ENCODE results near the gene ROBO3.
A peak's percentile ranks its signal among the peaks of the same experiment; 100 is the strongest.

ROBO3 gene

GRCh38 chr11:124876818-124877630, 11.8 kb downstream of the ROBO3 start:
- Histone ChIP-seq H3K4me3 (ENCODE audit: low read length) (peak overlapping the region; percentile 81), H3K27me3 (ENCODE audit: control insufficient read depth, insufficient read depth, low read length) (peaks cover 23% of the 10 kb centered on the region), H3K36me3 (ENCODE audit: insufficient read depth, low read length) (no peaks in the 10 kb centered on the region), H3K9ac (ENCODE audit: low read depth, low read length) (peak overlapping the region; percentile 93), H3K4me1 (ENCODE audit: control insufficient read depth, insufficient read depth, low read length) (peaks cover 13% of the 10 kb centered on the region), H3K9me3 (replicated peaks; ENCODE audit: low read length) (no peaks in the 10 kb centered on the region), H3K4me2 (ENCODE audit: low read length) (peak overlapping the region; percentile 95)

GRCh38 chr11:124877631-124877909, 12.3 kb downstream of the ROBO3 start:
- Histone ChIP-seq H3K9me3 (replicated peaks; ENCODE audit: low read length) (no peaks in the 10 kb centered on the region), H3K36me3 (ENCODE audit: insufficient read depth, low read length) (no peaks in the 10 kb centered on the region), H3K4me1 (ENCODE audit: control insufficient read depth, insufficient read depth, low read length) (peaks cover 13% of the 10 kb centered on the region), H3K27me3 (ENCODE audit: control insufficient read depth, insufficient read depth, low read length) (peaks cover 17% of the 10 kb centered on the region), H3K4me2 (ENCODE audit: low read length) (peak overlapping the region; percentile 95), H3K9ac (ENCODE audit: low read depth, low read length) (no peak overlapping the region), H3K4me3 (ENCODE audit: low read length) (peak overlapping the region; percentile 81)

- Histone ChIP-seq H3K4me3 (ENCODE audit: low read length) (no peak overlapping the region), H3K4me1 (ENCODE audit: control insufficient read depth, insufficient read depth, low read length) (peaks cover 13% of the 10 kb centered on the region), H3K9ac (ENCODE audit: low read depth, low read length) (no peak overlapping the region), H3K27me3 (ENCODE audit: control insufficient read depth, insufficient read depth, low read length) (peaks cover 12% of the 10 kb centered on the region), H3K36me3 (ENCODE audit: insufficient read depth, low read length) (no peaks in the 10 kb centered on the region), H3K4me2 (ENCODE audit: low read length) (peak overlapping the region; percentile 95), H3K9me3 (replicated peaks; ENCODE audit: low read length) (no peaks in the 10 kb centered on the region)
Measured at GRCh38 chr11:124877910-124878758, 12.9 kb downstream of the ROBO3 start.

- Histone ChIP-seq H3K4me1 (ENCODE audit: control insufficient read depth, insufficient read depth, low read length) (peaks cover 13% of the 10 kb centered on the region), H3K4me3 (ENCODE audit: low read length) (no peak overlapping the region), H3K9ac (ENCODE audit: low read depth, low read length) (no peak overlapping the region), H3K4me2 (ENCODE audit: low read length) (no peak overlapping the region), H3K27me3 (ENCODE audit: control insufficient read depth, insufficient read depth, low read length) (peaks cover 5% of the 10 kb centered on the region), H3K9me3 (replicated peaks; ENCODE audit: low read length) (no peaks in the 10 kb centered on the region), H3K36me3 (ENCODE audit: insufficient read depth, low read length) (peaks cover 3% of the 10 kb centered on the region)
Measured at GRCh38 chr11:124878759-124879492, 13.7 kb downstream of the ROBO3 start.

- Histone ChIP-seq H3K9me3 (replicated peaks; ENCODE audit: low read length) (no peaks in the 10 kb centered on the region), H3K36me3 (ENCODE audit: insufficient read depth, low read length) (peaks cover 5% of the 10 kb centered on the region), H3K4me3 (ENCODE audit: low read length) (no peak overlapping the region), H3K4me2 (ENCODE audit: low read length) (no peak overlapping the region), H3K4me1 (ENCODE audit: control insufficient read depth, insufficient read depth, low read length) (peaks cover 13% of the 10 kb centered on the region), H3K27me3 (ENCODE audit: control insufficient read depth, insufficient read depth, low read length) (no peaks in the 10 kb centered on the region), H3K9ac (ENCODE audit: low read depth, low read length) (no peak overlapping the region)
Measured at GRCh38 chr11:124879493-124880289, 14.5 kb downstream of the ROBO3 start.

GRCh38 chr11:124880290-124880611, 15.0 kb downstream of the ROBO3 start:
- Histone ChIP-seq H3K27me3 (ENCODE audit: control insufficient read depth, insufficient read depth, low read length) (no peaks in the 10 kb centered on the region), H3K4me3 (ENCODE audit: low read length) (no peak overlapping the region), H3K36me3 (ENCODE audit: insufficient read depth, low read length) (peaks cover 5% of the 10 kb centered on the region), H3K4me2 (ENCODE audit: low read length) (no peak overlapping the region), H3K4me1 (ENCODE audit: control insufficient read depth, insufficient read depth, low read length) (peaks cover 13% of the 10 kb centered on the region), H3K9me3 (replicated peaks; ENCODE audit: low read length) (no peaks in the 10 kb centered on the region), H3K9ac (ENCODE audit: low read depth, low read length) (no peak overlapping the region)

- no peaks in the 10 kb centered on the region for H3K27me3 ChIP-seq (ENCODE audit: control insufficient read depth, insufficient read depth, low read length)
- no peak overlapping the region for H3K4me2 ChIP-seq (ENCODE audit: low read length)
- peaks cover 8% of the 10 kb centered on the region for H3K4me1 ChIP-seq (ENCODE audit: control insufficient read depth, insufficient read depth, low read length)
- peaks cover 5% of the 10 kb centered on the region for H3K36me3 ChIP-seq (ENCODE audit: insufficient read depth, low read length)
- H3K9ac ChIP-seq (ENCODE audit: low read depth, low read length), result no peak overlapping the region
- H3K9me3 ChIP-seq (replicated peaks; ENCODE audit: low read length), result no peaks in the 10 kb centered on the region
- no peak overlapping the region for H3K4me3 ChIP-seq (ENCODE audit: low read length)
Measured at GRCh38 chr11:124880958-124881357, 15.7 kb downstream of the ROBO3 start.

GRCh38 chr11:124882339-124883071, 17.3 kb downstream of the ROBO3 start:
- Histone ChIP-seq H3K4me2 (ENCODE audit: low read length) (no peak overlapping the region), H3K27me3 (ENCODE audit: control insufficient read depth, insufficient read depth, low read length) (no peaks in the 10 kb centered on the region), H3K36me3 (ENCODE audit: insufficient read depth, low read length) (peaks cover 5% of the 10 kb centered on the region), H3K4me3 (ENCODE audit: low read length) (no peak overlapping the region), H3K4me1 (ENCODE audit: control insufficient read depth, insufficient read depth, low read length) (no peaks in the 10 kb centered on the region), H3K9me3 (replicated peaks; ENCODE audit: low read length) (no peaks in the 10 kb centered on the region), H3K9ac (ENCODE audit: low read depth, low read length) (no peak overlapping the region)

GRCh38 chr11:124884340-124884739, 19.1 kb downstream of the ROBO3 start:
- Histone ChIP-seq H3K9me3 (replicated peaks; ENCODE audit: low read length) (no peaks in the 10 kb centered on the region), H3K4me2 (ENCODE audit: low read length) (no peak overlapping the region), H3K9ac (ENCODE audit: low read depth, low read length) (no peak overlapping the region), H3K27me3 (ENCODE audit: control insufficient read depth, insufficient read depth, low read length) (no peaks in the 10 kb centered on the region), H3K4me3 (ENCODE audit: low read length) (no peak overlapping the region), H3K36me3 (ENCODE audit: insufficient read depth, low read length) (peaks cover 5% of the 10 kb centered on the region), H3K4me1 (ENCODE audit: control insufficient read depth, insufficient read depth, low read length) (no peaks in the 10 kb centered on the region)

- Histone ChIP-seq H3K27me3 (ENCODE audit: control insufficient read depth, insufficient read depth, low read length) (no peaks in the 10 kb centered on the region), H3K4me1 (ENCODE audit: control insufficient read depth, insufficient read depth, low read length) (no peaks in the 10 kb centered on the region), H3K4me3 (ENCODE audit: low read length) (no peak overlapping the region), H3K9me3 (replicated peaks; ENCODE audit: low read length) (no peaks in the 10 kb centered on the region), H3K9ac (ENCODE audit: low read depth, low read length) (no peak overlapping the region), H3K4me2 (ENCODE audit: low read length) (no peak overlapping the region), H3K36me3 (ENCODE audit: insufficient read depth, low read length) (peaks cover 5% of the 10 kb centered on the region)
Measured at GRCh38 chr11:124884869-124885479, 19.7 kb downstream of the ROBO3 start.
